Inflammatory macrophage (primary cell): Measurements from ENCODE around the gene CAPN8.

ENCODE experiments used
- DNase-seq, 2 donors: peaks; one replicate each; pipeline ENCODE4 v3.0.0-alpha.2; 2020 to 2022

The CAPN8 gene

DNA sequence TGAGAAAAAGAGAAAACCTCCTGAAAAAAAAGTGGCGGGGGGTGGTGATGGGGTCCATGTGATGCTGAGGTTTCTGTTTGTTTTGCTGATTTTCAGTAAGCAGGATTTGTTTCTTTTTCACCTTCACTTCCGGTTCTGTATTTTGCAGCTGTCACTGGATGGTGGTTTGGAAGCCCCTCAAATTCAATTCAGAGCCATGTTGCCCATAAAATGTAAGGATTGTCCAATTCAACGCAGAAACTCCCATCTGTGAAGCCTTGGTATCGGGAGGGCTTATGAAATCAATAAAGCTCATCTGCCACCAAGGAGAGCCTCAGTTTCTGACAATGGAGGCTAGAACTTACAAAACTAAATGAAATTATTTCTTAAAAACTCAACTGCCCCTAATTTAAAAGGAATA lies 12.1 kb downstream of the CAPN8 start:
- no peak for DNase-seq

DNA sequence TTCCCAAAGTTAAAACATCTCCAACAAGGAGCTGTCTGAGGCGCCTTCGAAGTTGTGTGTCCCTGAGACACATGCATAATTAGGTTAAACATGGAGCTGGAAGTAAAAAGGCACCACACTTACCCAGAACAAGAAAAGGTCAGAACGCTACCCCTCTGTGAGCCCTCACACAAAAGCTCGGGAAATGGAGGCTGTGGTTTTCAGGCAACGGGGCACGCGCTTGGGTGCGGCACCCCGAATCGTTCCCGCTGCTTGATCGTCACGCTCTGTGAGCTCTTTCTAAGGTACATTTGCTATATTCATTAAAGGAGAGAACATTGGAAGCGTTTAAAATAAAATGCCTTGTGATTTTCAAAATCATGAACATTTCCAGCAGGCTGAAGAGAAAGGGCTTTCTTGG lies 12.5 kb downstream of the CAPN8 start:
- no peak for DNase-seq

DNA sequence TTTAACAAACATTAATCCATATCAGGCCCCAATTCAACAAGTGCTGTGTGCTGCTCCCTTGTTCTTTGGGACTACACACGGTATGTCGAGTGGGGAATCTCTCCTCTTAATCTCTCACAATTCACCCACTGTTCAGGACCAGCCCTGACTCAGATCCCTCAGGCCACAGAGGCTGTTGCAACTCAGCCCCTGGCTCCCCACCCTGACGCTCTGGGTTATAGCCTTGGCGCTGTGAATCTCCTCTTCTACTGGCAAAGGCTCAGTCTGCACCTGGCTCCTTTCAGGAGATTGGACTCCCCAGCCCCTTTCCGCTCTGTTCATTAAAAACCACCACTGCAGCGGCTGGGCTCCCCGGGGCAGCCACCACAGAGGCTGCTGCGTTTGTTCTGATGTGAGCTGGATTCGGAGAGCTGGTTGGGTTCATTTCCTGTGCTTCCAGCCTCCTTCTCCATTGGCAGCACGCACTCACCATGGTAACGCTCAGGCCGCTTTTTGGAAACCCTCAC lies 13.0 kb downstream of the CAPN8 start:
- no peak for DNase-seq

DNA sequence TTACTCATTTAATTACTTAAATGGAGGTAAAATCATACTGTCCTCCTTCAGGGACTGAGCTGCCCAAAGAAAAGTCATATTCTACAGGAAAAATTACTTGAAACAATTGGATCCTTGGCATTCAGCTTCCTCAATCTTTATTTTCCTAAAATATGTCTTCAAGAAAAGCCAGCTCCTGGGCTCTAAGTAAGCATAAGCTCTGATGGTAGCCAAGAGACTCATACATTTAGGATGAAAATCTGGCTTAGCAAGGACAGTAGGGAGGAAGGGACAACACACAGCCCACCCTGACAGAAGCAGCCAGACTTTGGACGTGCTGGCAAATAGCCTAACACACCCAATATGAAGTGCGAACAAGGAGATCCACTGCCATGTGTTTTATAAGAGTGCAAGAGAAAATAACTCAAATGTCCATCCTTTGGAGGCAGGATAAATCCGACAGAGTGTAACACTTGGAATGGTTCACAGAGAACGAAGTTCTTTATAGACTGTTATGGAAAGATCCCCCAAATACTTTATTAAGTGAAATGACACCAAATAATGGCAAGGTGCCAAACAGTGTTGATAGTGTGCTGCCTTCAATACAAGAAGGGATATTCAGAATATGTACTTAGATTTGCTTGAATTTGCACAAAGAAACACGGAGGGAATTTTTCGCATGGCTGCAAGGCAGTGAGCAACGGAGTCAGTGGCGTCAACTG lies 14.1 kb downstream of the CAPN8 start:
- no peak for DNase-seq

DNA sequence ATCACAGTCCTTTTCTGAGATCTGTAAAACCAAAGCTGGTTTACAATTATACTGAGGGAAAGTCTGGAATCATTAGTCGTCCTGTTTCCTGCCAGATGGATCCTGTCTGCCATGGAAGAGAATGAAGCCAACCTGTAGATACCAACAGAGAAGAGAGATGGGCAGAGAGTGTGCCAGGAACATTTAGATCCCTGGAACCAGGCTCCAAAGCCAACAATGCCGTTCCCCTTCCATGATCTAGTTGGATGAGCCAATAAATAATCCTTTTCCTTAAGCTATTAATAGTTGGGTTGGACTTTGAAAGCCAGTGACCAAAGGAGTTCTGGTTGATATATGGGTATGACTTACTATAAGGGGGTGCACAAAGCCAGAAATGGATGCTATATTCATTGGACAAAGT lies 15.0 kb downstream of the CAPN8 start:
- no peak for DNase-seq

DNA sequence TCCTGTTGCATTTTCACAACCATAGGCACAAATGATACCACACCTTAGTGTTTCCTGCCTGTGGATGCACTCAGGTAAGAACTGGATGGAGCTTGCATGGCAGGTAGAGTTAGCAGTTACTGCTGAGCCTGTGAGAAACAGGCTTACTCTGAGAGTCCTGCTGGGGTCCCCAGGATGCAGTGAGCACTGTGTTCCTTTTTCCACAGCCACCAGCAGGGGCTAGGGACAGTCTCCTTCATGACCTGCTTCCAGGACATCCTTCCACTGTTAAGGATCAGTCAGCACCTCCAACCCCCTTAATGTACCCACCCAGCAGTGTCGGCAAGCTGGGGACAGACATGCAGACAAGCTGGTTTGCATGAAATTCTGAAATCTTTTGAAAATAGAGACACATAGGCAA lies 16.3 kb downstream of the CAPN8 start:
- DNase-seq: no peak

DNA sequence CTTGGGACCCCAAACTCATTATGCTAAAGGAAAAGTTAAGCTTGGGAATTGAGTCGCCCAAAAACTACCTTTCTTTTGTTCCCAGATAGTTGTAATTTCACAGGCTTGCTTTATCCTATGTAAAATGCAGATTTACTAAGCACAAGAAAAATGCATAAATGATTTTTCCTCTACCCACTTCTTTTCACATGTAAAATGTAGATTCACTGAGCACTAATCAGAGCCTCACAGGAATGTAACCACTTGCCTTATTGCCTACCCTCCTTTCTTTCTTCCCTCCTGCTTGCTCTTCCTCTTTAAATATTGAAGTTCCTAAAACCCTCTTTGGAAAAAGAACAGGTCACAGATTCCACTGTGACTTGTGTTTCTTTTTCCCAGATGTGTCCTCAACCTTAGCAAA lies 18.3 kb downstream of the CAPN8 start:
- no peak for DNase-seq

DNA sequence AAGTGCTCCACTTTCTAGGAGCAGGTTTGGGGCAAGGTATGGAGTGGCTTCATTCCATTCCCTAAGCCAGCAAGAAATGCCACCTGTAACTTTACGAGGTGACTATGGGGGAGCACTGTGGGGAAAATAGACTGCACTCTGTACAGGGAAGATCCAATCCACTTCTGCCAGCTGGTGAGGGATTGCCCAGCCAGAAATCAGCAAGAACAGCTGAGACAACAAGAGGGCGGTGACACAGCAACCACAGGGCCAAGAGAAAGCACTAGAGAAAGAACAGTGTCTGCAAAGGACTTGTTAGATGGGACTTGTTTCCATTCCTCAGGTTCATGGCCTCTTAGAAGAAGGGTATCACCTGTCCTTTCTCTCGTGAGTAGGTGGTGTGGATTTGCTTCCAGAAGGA lies 19.6 kb downstream of the CAPN8 start:
- no peak for DNase-seq

DNA sequence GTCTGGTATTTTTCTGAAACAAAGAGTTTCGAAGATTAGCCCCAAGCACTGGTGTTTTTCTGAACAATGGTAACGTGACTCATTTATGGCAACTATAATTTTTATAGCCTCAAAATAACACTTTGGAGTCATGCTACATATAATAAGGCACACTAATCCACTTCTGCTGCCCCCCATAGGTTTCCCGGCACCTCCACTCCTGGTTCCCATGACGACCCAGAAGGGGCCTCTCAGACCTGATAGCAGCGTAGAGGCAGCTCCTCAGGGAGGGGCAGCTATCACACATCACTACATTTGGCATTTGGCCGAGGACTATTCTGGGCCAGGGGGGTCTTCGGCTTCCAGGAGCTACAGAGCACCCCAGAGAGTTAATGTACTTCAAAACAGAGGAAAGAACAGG lies 23.3 kb downstream of the CAPN8 start:
- no peak for DNase-seq

DNA sequence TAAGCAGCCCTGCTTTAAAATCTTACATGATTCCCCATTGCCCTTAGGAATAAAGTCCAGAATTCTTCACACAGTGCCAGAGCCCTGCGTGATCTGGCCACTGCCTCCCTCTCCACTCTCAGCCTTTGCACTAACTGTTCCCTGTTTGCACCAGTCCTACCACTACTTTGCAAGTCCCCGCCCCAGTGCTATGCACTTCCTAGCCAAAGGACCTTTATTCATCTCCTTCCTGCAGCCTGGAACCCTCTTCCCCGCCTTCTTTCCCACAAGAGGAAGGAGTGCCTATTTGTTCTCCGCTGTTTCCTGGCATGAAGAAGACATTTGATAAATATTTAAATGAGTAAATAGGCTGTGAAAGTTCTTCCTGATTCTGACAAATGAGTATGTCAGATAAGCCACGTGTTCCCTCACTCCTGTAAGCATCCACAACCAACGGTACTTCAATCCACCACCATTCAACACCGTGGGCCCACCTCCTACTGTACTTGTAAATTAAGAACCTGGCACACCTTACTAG lies 23.9 kb downstream of the CAPN8 start:
- no peak for DNase-seq

DNA sequence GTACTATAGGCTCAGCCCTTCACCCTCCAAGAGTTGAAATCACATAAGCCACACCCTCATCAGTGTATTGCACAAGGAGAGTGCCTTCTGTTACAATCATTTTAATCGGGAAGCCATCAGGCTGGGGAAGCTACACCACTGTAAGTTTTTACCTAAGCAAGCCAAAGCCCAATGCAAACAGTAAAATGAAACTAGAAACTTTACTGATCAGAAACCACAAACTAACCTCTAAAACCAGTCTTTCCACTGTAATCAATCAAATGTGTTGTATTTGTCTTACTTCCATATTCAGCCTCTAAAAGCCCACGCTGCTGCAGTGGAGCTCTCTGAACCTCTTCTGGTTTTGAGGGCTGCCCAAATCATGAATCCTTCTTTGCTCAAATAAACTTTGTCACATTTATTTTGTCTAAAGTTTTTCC lies 26.2 kb downstream of the CAPN8 start:
- peak; percentile 17 to 64 for DNase-seq

DNA sequence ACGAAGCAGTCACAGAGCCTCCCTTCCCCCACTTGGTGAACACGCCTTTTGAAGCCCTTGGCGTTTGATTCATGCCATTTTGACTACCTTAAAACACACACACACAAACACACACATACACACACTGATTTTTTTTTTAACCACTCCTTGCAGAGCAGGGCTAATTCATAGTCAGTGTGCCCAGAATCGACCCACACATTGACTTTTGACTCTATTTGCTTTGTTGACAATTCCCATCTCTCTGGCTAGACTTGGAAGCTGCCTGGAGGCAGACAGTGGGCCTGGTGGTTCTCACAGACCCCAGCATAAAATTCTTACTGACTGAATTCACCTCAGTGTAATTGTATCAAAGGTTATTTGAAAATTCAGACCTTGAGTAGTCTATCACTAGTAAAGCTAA lies 30.3 kb downstream of the CAPN8 start:
- DNase-seq: no peak

DNA sequence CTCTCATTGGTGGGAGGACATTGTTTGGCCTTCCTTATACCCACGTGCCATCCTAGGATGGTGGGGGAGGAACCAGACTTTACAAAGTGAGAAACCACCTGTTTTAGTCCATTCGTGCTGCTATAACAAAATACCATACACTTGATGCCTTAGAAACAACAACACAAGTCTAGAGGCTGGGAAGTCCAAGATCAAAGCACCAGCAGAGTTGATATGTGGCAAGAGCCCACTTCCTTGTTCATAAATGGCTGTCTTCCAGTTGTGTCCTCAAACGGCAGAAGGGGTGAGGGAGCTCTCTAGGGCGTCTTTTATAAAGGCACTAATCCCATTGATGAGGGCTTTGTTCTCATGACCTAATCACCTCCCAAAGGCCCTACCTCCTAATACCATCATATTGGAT lies 31.1 kb downstream of the CAPN8 start:
- no peak for DNase-seq

DNA sequence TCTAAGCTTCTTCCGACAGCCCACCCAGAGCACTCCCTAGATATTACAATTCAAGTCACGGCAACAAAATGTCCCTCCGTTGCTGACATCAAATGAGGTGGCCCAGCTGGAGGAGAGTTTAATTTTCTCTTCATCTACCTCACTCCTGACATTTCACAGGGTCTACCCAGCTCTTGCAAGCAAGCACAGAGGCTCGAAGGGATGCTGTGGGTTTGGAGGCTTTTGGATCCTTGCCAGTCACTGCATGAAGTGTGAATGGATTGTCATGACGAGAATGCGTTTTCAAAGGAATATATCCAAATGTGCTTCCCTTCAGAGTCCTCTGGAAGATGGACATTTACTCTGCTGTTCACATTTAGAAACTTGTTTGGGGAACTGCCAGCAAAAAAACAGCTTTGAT lies 33.5 kb downstream of the CAPN8 start:
- DNase-seq: no peak

DNA sequence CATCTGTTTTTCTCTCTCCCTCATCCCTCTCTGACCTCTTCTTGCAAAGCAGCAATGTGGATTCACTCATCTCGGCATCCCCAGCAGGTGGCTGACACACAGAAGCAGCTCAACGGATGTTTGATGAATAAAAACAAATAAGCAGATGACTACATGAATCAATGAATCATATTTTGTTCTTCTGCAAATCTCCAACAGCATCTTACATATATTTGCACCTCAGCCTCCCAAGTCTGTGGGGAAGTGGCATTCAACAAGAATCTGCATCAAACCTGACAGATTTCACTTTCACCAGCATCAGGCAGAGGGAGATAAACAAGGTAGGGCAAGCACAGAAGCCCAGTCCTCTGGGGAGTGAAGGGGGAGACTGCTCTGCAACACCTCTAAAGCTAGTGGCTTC lies 34.0 kb downstream of the CAPN8 start:
- DNase-seq: no peak

DNA sequence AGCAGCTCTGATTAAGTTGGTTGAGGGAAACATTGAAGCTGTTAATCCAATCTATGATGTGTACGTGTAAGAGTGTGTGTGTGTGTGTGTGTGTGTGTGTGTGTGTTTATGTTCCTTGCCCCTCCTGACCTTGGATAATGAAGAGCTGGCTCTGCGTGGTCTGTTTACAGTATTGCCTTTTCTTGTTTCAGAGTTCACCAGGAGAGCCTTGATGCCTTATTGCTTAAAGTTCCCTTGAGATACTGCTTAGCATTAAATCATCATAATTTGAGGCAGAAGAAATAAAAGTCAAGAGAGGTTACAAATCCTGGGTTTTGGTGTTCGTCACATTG lies 36.4 kb downstream of the CAPN8 start:
- DNase-seq: no peak

DNA sequence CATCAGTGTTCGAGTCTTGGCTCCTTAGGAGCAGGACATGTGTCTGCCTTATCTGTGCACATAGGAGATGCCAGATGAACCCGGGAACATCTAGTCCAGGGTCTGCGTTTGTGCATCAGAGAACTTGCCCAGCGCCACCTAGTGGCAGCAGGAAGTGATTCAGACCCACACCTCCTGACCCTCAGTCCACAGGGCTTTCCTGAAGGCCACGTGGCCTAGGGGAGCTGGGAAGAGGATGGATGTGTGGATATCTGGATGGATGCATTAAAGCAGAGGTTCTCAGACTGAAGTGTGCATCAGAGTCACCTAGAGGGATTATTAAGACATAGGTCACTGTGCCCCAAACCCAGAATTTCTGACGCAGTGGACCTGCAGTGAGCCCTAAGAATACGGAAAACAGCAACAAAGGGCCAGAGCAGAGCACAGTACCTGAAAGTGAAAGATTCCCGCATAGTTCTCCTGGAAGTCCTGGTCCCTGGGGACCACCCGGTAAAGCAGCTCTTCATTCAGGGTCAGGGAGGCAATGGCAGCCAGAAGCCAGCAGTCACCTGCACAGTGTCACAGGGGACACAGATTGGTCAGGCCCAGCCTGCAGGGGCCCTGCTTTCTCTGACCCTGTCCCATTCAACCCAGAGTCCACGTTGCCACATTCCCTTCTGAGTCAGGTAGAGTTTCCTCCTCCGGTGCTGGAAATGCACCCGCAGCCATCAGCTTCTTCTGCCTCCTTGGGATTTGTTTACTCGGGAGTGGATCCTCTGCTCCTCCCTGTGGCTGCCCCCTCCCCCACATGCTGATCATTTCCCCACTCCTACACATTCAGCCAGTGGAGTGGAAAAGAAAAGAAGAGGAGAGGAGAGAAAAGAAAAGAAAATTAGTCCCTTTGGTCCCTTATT lies 37.0 kb downstream of the CAPN8 start:
- DNase-seq: peak; percentile 53 to 66

DNA sequence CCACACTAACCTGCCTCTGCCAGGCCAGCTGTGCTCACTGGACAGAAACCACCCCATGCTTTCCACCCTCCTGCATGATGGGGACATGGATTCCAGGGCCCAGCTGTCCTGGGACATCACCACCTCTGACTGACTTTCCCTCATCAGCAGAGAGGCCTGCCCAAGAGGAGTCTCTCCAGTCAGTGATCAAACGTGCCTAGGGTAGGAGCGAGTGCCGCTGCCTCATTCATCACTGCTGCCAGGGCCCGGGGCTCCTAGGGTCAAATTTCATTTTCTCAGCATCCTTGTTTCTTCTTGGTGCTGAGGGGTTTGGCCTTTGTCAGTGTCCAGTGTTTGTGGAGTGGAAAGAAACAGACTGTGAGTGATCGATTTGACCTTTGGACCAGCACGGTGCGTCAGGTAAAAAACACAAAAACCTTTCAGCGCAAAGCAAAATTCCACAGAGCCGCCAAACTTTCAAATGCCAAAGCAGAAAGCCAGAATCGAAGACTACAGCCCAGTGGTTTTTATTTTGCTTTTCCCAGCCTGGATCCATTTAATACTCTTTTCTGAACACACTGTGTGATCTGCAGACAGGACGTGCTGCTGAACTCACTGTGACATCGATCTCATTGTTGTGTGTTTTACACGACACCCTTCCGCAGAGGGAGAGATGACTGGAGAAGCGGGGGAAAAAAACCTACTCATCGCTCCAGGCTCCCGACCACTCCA lies 43.2 kb downstream of the CAPN8 start:
- no peak for DNase-seq

DNA sequence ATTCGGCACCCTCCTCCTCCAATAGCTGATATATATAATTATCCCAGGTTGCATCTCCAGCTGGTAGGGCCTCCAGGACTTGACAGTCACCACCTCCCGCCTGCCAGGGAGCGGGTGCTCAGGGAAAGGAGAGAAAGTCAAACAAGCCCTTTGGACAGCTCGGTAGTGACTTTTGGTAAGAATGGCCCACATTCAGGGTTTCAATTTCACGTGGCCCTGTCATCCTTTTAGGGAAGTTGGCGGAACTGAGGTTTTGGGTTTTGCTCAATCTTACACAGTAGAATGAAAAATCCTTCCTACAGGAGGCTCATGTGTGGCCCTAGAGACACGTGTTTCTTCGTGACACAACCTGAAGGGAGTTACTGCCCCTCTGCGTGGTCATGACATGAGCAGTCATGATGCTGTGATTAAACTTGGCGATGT lies 44.2 kb downstream of the CAPN8 start:
- peak; percentile 93 to 95 for DNase-seq

DNA sequence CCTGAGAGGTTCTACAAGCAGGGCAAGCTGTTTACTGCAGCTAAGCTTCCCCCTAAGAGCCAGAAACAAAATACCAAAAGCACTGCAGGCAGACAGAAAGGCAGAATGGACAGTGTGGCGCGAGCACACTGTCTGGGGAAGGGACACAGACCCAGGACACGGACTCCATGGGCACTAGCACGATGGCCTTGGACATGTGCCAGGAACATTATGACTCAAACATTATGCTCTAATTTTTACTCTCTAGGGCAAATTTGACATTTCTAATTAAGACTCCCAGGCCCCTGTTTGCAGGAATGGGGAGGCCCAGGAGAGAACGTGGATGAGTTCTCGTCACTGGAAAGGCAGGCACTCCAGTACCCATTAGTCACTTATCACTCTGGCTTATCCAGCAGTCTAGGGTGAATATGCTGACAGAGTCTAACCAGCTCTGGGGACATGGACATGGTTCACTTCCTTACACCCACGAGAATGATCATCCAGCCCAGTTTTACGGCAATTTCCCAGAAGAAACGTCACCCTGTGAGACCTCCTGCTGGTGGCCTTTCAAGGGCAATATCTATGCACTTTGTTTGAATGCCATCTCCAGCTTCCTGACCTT lies 45.1 kb downstream of the CAPN8 start:
- DNase-seq: peak; percentile 87 to 93

DNA sequence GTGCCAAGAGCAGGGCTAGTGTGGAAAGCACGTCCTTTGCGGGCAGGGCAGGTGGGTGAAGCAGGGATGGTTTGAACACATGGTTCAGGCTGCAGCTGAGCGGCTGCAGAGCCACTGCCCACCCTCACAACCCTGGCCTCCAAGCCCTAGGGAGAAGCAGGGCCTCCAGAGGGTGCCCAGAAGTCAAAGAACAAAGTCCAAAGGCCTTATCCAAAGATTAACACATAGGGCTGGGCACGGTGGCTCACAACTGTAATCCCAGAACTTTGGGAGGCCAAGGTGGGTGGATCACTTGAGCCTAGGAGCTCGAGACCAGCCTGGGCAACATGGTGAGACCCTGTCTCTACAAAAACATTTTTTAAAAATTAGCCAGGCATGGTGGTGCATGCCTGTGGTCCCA lies 46.8 kb downstream of the CAPN8 start:
- DNase-seq: no peak

DNA sequence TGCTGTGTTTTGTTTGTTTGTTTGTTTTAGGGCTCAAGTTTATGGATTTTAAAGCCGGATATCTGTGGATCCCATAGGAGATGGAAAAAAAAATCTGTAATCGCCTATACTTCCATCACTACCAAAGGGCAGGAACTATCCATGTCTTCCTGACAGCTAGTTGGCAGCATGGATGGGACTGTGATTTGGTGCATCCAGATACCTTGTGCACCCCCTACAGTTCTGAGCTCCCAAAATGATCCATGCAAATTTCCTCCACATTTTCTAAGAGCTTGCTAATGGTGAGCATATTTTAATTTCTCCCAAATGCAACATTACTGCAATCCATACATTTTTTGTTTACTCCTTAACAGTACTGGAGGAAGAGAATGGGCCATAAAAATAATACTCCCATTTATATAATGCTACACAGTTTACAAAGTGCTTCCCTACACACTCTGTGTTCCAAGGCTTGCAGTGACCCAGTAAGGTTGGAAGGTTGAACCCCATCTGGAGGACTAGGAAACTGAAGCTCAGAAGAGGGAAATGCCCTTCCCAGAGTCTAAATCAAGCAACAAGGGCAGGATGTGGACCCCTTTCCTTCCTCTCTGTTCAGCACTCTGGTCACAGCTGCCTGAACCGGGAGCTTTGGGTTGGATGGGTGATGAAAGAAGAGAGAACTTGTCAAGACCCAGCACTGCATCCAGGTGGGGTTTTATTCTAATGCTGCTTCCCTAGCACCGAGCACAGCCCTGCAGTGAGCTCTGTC lies 48.0 kb downstream of the CAPN8 start:
- no peak for DNase-seq
